ENCODE results near the gene SLITRK3. TPM values are rescaled to one million over a fixed set of nuclear protein-coding genes. Genes with fewer than 3 reads are reported as not detected.
A peak's percentile ranks its signal among the peaks of the same experiment; 100 is the strongest.

Gene SLITRK3, protein sequence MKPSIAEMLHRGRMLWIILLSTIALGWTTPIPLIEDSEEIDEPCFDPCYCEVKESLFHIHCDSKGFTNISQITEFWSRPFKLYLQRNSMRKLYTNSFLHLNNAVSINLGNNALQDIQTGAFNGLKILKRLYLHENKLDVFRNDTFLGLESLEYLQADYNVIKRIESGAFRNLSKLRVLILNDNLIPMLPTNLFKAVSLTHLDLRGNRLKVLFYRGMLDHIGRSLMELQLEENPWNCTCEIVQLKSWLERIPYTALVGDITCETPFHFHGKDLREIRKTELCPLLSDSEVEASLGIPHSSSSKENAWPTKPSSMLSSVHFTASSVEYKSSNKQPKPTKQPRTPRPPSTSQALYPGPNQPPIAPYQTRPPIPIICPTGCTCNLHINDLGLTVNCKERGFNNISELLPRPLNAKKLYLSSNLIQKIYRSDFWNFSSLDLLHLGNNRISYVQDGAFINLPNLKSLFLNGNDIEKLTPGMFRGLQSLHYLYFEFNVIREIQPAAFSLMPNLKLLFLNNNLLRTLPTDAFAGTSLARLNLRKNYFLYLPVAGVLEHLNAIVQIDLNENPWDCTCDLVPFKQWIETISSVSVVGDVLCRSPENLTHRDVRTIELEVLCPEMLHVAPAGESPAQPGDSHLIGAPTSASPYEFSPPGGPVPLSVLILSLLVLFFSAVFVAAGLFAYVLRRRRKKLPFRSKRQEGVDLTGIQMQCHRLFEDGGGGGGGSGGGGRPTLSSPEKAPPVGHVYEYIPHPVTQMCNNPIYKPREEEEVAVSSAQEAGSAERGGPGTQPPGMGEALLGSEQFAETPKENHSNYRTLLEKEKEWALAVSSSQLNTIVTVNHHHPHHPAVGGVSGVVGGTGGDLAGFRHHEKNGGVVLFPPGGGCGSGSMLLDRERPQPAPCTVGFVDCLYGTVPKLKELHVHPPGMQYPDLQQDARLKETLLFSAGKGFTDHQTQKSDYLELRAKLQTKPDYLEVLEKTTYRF
- not detected for total RNA-seq
- 0 reads per million in 2 donors for total RNA-seq

DNA sequence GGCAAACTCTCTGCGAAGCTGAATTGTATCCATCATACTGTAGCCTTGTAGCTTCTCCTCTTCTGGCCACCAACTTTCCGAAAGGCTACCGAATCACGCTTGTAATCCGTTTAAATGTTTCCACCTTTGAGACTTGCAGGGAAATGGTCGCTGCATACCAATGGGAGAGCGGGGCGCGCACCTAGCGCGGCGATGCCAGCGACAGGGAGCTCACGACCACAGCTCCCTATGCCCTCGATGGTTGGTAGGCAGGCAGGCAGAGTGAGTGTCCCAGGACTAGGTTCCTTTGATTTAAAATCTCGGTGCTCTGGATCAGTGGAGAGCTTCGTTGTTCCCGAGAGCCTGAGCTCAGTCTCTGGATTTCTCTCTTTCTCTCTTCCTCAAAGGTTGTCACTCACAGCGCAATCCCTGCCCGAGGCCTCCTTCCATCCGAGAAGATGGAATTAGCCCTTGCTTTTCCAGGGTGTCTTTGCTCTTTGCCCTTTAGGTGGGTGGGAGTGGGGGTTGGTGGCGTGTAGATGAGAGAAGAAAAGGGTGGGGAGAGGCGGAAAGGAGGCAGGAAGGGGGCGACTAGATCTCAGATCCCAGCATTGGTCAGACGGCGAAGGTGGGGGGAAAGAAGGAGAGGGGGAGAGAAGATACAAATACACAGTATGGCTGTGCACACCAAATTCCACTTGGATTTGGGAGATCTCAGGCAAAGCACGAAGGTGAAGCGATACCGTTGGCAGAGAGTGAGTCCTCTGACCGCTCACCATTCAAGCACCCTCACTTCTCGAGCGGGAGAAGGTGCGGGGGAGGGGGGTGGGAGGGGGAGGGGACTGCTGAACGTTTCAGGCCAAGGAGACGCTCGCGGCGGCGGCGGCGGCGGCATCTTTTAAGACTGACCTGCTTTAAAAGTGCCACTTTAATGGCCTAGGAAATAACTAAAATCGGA is at the start of gene SLITRK3:
Gene SLITRK3 (minus strand): TSS at position 745 of the 937 bp plus-strand sequence. CDS start 5,554 bp downstream, outside the sequence.
- H3K4me1 Mint-ChIP-seq = peaks cover 15% of the 10 kb centered on the region
- no peak for ATAC-seq
- H3K4me3 Mint-ChIP-seq = peak within 1 kb of the TSS; percentile 80
- peaks cover 2% of the 10 kb centered on the region for H3K36me3 Mint-ChIP-seq (ENCODE audit: low read depth)
- no peak for DNase-seq
- peaks cover 62% of the 10 kb centered on the region for H3K27me3 Mint-ChIP-seq
- no peak within 1 kb of the TSS for H3K27ac Mint-ChIP-seq
- H3K9me3 ChIP-seq (ENCODE audit: control insufficient read depth, low read length, poor library complexity, severe bottlenecking) = no peaks in the 10 kb centered on the region

DNA sequence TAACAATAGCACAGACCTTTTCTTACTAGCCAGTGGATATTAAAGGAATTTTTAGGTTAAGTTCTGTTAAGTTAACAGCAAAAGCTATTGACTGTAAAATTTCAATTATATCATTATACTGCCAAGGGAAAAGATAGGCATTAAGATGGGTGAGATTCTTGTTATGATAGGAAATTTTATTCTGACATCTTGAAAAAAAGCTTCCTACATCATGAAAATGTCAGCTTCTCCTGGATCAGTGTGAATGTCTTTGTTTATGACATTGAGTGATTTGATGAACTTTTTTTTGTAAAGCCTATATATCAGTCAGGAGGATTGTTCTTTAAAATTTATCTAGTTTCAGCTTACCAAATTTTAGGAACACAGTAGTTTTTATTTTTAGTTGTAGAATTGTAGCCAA is 47.4 kb upstream of the SLITRK3 start:
- no peaks in the 10 kb centered on the region for H3K36me3 Mint-ChIP-seq (ENCODE audit: low read depth)
- no peaks in the 10 kb centered on the region for H3K4me1 Mint-ChIP-seq
- H3K4me3 Mint-ChIP-seq = no peak overlapping the region
- no peak for ATAC-seq
- H3K27ac Mint-ChIP-seq = no peak overlapping the region
- DNase-seq = no peak
- H3K9me3 ChIP-seq (ENCODE audit: control insufficient read depth, low read length, poor library complexity, severe bottlenecking) = no peaks in the 10 kb centered on the region
- H3K27me3 Mint-ChIP-seq = no peaks in the 10 kb centered on the region

DNA sequence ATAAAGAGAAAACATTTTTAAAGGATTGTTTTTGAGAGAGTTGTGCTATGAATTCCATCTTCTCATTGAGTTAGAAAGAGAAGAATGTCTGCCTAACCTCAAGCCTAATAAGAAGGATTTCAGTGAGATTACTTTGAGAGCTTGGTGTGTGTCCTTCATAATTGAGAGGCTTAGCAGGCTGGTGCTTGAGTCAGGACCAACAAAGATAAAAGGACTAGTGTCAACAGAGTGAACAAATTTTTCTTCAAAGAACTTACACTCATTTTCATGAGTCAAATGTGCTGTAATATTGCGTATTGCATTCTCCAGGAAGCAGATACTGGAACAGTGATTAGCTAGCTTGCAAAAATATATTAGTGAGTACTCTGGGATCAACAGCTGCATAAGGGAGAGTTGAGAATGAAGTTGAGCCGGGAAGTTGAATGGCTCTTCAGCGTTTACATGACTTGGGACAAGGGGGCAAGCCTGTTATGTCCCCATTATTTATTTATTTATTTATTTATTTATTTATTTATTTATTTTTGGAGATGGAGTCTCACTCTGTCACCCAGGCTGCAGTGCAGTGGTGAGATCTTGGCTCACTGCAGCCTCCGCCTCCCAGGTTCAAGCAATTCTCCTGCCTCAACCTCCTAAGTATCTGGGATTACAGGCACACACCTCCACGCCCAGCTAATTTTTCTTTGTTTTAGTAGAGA is 37.5 kb upstream of the SLITRK3 start:
- H3K9me3 ChIP-seq (ENCODE audit: control insufficient read depth, low read length, poor library complexity, severe bottlenecking) = no peaks in the 10 kb centered on the region
- Mint-ChIP-seq H3K4me1 (no peaks in the 10 kb centered on the region), H3K36me3 (ENCODE audit: low read depth) (no peaks in the 10 kb centered on the region), H3K27ac (no peak overlapping the region), H3K4me3 (no peak overlapping the region), H3K27me3 (no peaks in the 10 kb centered on the region)
- ATAC-seq = no peak
- DNase-seq = no peak

DNA sequence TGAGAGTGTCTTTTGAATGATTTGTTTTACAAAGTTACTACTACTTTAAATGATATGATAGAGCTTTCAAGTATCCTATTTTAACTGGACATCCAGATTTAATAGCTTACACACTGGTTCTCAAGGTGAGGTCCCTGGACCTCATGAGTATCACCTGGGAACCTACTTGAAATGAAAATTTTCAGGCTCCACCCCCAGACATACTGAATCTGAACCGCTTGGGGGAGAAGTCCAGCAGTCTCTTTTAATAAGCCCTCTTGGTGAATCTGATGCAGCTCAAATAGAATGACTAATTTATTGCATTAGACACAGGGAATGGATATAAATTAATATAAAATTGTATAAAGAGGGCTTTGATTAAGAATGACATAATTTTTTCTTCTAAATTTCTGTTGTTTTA is 29.4 kb upstream of the SLITRK3 start:
- Mint-ChIP-seq H3K27ac (no peak overlapping the region), H3K4me3 (no peak overlapping the region), H3K4me1 (no peaks in the 10 kb centered on the region), H3K27me3 (no peaks in the 10 kb centered on the region), H3K36me3 (ENCODE audit: low read depth) (no peaks in the 10 kb centered on the region)
- no peaks in the 10 kb centered on the region for H3K9me3 ChIP-seq (ENCODE audit: control insufficient read depth, low read length, poor library complexity, severe bottlenecking)
- DNase-seq (no peak), ATAC-seq (no peak)

DNA sequence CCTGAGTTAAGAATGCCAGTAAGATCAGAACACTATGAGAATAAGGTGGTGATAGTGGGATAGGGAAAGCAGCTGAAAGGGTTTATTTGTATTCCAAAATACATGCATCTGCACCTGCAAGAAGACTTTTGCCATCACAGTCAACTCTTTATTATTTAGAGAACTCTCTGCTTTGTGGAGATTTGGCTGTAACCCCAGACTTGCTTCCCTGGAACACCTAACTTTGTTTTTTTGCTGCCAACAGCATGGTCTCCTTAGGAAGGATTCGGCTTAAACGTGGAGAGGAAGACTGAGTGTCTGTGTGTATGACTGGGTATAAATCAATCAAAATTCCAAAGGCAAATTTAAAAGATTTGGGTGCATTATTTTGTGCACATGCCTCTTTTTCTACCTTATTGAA is 21.6 kb upstream of the SLITRK3 start:
- no peaks in the 10 kb centered on the region for H3K9me3 ChIP-seq (ENCODE audit: control insufficient read depth, low read length, poor library complexity, severe bottlenecking)
- Mint-ChIP-seq H3K27me3 (no peaks in the 10 kb centered on the region), H3K27ac (no peak overlapping the region), H3K4me3 (no peak overlapping the region), H3K36me3 (ENCODE audit: low read depth) (no peaks in the 10 kb centered on the region), H3K4me1 (no peaks in the 10 kb centered on the region)
- DNase-seq (no peak), ATAC-seq (no peak)

DNA sequence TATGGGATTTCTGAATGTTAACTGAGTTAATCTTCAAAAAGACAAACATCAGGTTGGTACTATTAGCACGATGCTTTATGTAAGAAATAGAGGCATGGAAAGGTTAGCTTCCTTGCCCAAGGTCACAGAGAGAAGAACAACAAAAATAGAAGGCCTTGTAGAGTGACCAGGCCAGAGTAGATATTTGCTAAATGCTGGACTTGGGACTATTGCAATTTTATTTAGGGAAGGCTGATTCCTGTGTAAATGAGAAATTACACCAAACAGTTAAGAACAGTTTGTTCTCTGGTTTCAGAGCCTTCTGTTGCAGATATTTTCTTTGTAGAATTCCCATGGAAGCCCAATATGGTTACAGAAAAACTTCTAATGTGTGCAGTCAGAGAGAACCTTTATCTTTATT is 16.4 kb upstream of the SLITRK3 start:
- ATAC-seq = no peak
- no peaks in the 10 kb centered on the region for H3K4me1 Mint-ChIP-seq
- peaks cover 4% of the 10 kb centered on the region for H3K27me3 Mint-ChIP-seq
- no peak overlapping the region for H3K4me3 Mint-ChIP-seq
- DNase-seq = no peak
- no peaks in the 10 kb centered on the region for H3K36me3 Mint-ChIP-seq (ENCODE audit: low read depth)
- H3K27ac Mint-ChIP-seq = no peak overlapping the region
- no peaks in the 10 kb centered on the region for H3K9me3 ChIP-seq (ENCODE audit: control insufficient read depth, low read length, poor library complexity, severe bottlenecking)

DNA sequence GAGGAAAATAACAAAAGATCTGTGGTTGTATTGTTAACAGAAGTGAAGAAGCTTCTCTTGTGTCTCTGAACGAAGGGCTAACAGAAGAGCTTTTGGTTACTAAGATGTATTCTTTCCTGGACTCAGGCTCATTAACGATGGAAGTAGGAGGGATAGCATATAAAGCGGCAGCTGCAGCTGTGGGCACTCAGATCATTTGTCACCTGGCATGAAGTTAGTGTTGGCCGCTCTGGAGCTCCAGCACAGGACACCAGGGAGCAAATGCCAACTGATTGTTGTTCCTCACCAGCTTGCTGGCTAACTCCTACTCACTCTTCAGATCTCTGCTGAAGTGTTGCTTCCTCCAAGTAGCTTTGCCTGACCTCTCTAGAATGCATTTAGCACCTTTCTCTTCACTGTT is 15.5 kb upstream of the SLITRK3 start:
- H3K27me3 Mint-ChIP-seq = peaks cover 7% of the 10 kb centered on the region
- no peak overlapping the region for H3K27ac Mint-ChIP-seq
- H3K9me3 ChIP-seq (ENCODE audit: control insufficient read depth, low read length, poor library complexity, severe bottlenecking) = no peaks in the 10 kb centered on the region
- no peaks in the 10 kb centered on the region for H3K4me1 Mint-ChIP-seq
- DNase-seq (no peak), ATAC-seq (no peak)
- no peaks in the 10 kb centered on the region for H3K36me3 Mint-ChIP-seq (ENCODE audit: low read depth)
- H3K4me3 Mint-ChIP-seq = no peak overlapping the region

DNA sequence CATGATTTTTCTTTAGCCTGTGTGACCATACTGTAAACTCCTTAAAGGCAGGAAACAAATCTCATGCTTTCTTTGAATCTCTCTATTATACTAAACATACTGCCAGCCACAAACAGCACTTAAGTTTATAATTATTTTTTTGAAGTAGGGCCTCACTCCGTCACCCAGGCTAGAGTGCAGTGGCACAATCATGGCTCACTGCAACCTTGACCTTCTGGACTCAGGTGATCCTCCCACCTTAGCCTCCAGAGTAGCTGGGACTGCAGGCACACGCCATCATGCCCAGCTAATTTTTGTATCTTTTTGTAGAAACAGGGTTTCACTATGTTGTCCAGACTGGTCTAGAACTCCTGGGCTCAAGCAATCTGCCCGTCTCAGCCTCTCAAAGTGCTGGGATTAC is 14.5 kb upstream of the SLITRK3 start:
- H3K9me3 ChIP-seq (ENCODE audit: control insufficient read depth, low read length, poor library complexity, severe bottlenecking) = no peaks in the 10 kb centered on the region
- ATAC-seq (no peak), DNase-seq (no peak)
- Mint-ChIP-seq H3K4me1 (no peaks in the 10 kb centered on the region), H3K27ac (no peak overlapping the region), H3K36me3 (ENCODE audit: low read depth) (no peaks in the 10 kb centered on the region), H3K27me3 (peaks cover 10% of the 10 kb centered on the region), H3K4me3 (no peak overlapping the region)

DNA sequence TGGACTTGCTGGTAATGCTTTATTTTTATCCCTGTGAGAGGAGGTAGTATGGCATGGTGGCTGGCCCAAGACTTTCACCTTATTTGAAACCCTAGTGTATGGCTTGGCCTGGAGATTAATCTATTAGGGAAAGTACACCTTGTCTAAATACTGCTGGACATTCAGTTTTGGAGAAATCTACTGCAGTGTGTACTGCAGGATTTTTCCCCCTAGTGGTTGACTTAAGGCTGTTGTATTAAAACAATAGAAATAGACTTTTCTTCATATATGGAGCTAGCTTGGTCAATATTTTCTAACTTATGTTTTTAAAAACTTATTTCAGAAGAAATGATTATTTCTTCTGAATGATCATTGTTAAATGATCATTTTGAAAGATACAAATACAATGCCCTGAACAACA is 13.9 kb upstream of the SLITRK3 start:
- Mint-ChIP-seq H3K4me3 (no peak overlapping the region), H3K4me1 (no peaks in the 10 kb centered on the region), H3K27ac (no peak overlapping the region), H3K36me3 (ENCODE audit: low read depth) (no peaks in the 10 kb centered on the region), H3K27me3 (peaks cover 10% of the 10 kb centered on the region)
- ATAC-seq (no peak), DNase-seq (no peak)
- H3K9me3 ChIP-seq (ENCODE audit: control insufficient read depth, low read length, poor library complexity, severe bottlenecking) = no peaks in the 10 kb centered on the region

DNA sequence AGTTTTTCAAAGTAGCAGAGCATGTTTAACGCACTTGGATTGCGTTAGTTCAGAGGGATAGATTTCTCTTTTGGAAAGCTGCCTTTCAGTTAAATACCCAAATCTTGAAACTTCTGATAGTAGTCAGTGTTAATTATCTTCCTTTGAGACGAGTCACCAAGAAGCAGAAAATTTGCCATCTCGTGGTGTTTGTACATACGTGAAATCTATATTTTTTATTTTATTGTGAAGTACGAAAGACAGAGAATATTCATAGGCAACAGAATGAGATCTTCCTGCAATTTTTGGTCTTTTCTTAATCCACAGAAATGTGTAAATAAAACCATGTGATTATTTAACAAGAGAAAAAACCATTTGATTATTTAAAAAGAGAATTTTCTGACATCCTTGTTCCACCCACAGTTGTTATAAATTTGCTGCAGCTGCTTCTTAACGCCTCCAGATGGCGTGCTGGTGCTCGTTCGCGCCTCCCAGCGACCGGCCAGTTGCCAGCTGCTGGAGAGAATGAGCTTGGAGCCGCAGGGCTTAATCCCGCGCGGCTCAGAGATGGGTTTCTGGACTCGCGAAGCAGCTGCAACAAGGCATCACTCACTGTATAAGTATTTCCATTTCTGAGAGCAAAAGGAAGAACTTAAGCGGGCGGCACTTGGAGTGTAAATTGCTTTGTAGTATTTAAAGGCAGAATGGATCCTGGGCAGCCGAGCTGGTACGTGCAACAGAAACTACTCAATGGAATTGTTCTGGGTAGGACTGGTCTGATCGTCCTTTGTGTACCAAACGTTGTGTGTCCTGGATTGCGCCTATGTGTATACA is 10.5 kb upstream of the SLITRK3 start:
- Mint-ChIP-seq H3K4me1 (no peaks in the 10 kb centered on the region), H3K36me3 (ENCODE audit: low read depth) (no peaks in the 10 kb centered on the region), H3K27ac (no peak overlapping the region), H3K27me3 (peaks cover 15% of the 10 kb centered on the region), H3K4me3 (peak overlapping the region; percentile 55)
- ATAC-seq = peak; percentile 72
- no peaks in the 10 kb centered on the region for H3K9me3 ChIP-seq (ENCODE audit: control insufficient read depth, low read length, poor library complexity, severe bottlenecking)
- DNase-seq = no peak

DNA sequence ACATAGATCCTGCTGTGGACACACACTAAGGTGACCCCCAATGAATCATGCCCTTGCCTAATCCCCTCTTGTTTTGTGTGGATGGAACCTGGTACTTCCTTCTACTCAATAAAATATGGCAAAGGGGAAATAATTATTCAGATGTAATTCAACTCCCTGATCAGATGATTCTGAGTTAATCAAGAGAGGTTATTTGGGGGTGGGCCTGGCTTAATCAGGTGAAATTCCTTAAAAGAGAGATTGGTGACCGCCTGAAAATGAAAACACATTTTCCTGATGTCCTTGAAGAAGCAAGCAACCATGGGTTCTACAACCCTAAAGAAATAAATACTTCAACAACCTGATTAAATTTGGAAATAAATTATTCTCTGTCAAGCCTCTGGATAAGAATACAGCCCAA is 8.3 kb upstream of the SLITRK3 start:
- H3K4me3 Mint-ChIP-seq = no peak overlapping the region
- ATAC-seq (no peak), DNase-seq (no peak)
- H3K27ac Mint-ChIP-seq = no peak overlapping the region
- peaks cover 15% of the 10 kb centered on the region for H3K27me3 Mint-ChIP-seq
- no peaks in the 10 kb centered on the region for H3K9me3 ChIP-seq (ENCODE audit: control insufficient read depth, low read length, poor library complexity, severe bottlenecking)
- H3K4me1 Mint-ChIP-seq = no peaks in the 10 kb centered on the region
- no peaks in the 10 kb centered on the region for H3K36me3 Mint-ChIP-seq (ENCODE audit: low read depth)

DNA sequence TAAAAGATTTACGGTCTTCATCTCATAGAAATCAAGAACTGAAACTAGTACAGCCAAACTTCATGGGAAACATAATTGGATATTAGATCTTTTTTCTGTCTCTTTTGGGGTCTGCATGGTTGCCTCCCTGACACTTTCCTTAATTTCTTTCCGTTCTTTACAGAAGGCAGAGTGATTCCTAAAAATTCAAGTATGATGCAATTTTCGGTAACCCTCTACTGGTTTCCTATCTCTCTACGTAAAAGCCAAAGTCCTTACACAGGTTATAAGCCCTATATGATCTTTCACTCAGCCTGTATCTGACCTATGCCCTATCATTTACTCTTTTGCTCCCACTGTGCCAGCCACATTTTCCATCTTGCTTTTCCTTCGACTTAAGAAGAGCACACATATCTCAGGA is 6.8 kb upstream of the SLITRK3 start:
- peaks cover 17% of the 10 kb centered on the region for H3K27me3 Mint-ChIP-seq
- H3K4me1 Mint-ChIP-seq = no peaks in the 10 kb centered on the region
- no peak overlapping the region for H3K27ac Mint-ChIP-seq
- H3K4me3 Mint-ChIP-seq = no peak overlapping the region
- ATAC-seq (no peak), DNase-seq (no peak)
- no peaks in the 10 kb centered on the region for H3K36me3 Mint-ChIP-seq (ENCODE audit: low read depth)
- H3K9me3 ChIP-seq (ENCODE audit: control insufficient read depth, low read length, poor library complexity, severe bottlenecking) = no peaks in the 10 kb centered on the region

Data from T-helper 17 cell (primary cell).